ENCODE data around the gene YBEY.

YBEY gene

DNA sequence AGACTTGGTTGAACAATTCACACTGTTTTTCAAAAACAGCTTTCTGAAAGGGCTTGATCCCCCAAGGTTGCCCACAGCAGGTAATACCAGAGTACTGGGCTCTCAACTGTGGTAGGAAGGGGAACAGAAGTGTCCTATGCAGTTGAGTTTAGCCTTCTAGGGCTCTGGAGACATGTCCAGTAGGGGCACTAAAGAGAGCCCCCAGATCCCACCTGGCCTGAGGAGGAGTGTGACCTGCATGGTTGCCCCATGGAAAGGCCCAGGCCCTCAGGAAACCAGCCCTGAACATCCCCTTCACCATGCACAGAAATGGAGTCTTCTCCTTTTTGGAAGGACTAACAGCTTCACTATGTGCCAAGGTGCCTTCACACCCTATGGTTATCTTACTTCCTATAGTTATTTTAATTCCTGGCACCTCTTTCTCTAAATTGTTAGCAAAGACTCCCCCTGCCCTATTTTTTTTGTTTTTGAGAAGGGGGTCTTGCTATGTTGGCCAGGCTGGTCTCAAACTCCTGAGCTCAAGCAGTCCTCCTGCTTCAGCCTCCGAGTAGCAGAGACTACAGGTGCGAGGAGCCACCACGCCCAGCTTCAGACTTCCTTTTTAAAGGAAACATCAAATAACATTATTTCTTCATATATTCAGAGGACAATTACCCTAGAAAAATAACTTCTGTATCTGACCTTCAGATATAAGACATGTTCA lies 40.8 kb upstream of the YBEY start:
- no peak for TF ChIP-seq CTCF (IDR thresholded peaks at IDR 0.05; ENCODE audit: insufficient read depth, missing control alignments)
- no peak for FAIRE-seq
- DNase-seq (ENCODE audit: insufficient read length, low spot score) = no peak

DNA sequence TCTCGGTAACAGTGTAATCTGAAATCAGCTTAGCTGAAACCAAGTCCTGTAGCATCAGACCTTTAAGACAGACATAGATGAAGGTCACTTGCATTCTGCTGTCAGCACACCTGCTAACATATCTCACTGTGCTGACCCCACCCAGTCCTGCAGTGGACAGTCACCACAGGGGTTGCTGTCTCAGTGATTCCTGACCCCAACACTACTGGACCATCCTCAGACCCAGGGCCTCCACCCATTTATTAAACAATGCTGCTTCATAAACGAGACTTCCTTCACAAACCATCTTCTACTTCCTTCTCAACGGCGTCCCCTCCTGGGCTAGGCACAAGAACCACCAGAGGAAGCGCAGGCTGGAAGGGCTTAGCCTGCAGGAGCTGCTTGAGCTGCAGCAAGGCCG lies 39.8 kb upstream of the YBEY start:
- FAIRE-seq = no peak
- TF ChIP-seq CTCF (IDR thresholded peaks at IDR 0.05; ENCODE audit: insufficient read depth, missing control alignments) = no peak
- no peak for DNase-seq (ENCODE audit: insufficient read length, low spot score)

- no peak for TF ChIP-seq CTCF (IDR thresholded peaks at IDR 0.05; ENCODE audit: insufficient read depth, missing control alignments)
- FAIRE-seq = no peak
- DNase-seq (ENCODE audit: insufficient read length, low spot score) = no peak
Observed at GRCh38 chr21:46247699-46248421, 38.3 kb upstream of the YBEY start.

GRCh38 chr21:46248422-46248782 lies 37.7 kb upstream of the YBEY start:
- no peak for DNase-seq (ENCODE audit: insufficient read length, low spot score)
- FAIRE-seq = no peak
- no peak for TF ChIP-seq CTCF (IDR thresholded peaks at IDR 0.05; ENCODE audit: insufficient read depth, missing control alignments)

GRCh38 chr21:46248827-46249226 lies 37.3 kb upstream of the YBEY start:
- DNase-seq (ENCODE audit: insufficient read length, low spot score) (no peak), FAIRE-seq (no peak)
- no peak for TF ChIP-seq CTCF (IDR thresholded peaks at IDR 0.05; ENCODE audit: insufficient read depth, missing control alignments)

DNA sequence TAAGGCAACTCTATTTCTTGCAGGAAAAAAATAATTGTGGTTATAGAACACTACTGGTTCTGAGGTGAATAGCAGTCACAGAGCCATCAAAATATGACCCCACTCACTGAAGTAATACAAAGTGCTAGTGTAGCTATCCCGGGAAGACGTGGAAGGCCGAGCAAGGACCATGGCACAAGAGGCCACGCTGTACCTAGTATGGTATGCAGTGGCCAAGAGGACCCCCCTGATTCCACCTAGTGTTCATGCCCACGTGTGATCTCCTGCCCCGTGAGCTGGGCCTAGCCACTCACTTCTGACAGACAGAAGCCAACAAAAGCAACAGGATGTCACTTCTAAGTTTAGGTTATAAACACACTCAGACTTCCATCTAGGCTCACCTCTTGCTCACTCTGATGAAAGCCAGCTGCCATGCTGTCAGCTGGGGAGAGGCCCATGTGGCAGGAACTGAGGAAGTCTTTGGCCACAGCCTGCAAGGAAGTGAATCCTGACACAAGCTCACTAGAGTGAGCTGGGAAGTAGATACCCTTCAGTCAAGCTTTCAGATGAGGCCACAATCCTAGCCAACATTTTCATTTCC lies 35.9 kb upstream of the YBEY start:
- no peak for FAIRE-seq
- no peak for DNase-seq (ENCODE audit: insufficient read length, low spot score)
- TF ChIP-seq CTCF (IDR thresholded peaks at IDR 0.05; ENCODE audit: insufficient read depth, missing control alignments) = no peak

DNA sequence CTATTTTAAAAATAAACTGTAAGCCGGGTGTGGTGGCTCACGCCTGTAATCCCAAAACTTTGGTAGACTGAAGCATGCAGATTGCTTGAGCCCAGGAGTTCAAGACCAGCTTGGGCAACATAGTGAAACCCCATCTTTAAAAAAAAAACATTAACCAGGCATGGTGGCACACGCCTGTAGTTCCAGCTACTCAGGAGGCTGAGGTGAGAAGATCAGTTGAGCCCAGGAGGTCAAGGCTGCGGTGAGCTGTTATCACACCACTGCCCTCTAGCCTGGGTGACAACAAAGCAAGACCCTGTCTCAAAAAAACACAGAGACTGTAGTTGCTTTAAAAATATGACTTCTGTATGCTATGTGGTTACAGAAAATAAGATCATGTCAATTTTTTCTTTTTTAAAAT lies 33.3 kb upstream of the YBEY start:
- no peak for TF ChIP-seq CTCF (IDR thresholded peaks at IDR 0.05; ENCODE audit: insufficient read depth, missing control alignments)
- FAIRE-seq = no peak
- DNase-seq (ENCODE audit: insufficient read length, low spot score) = no peak
